HepG2 (cell line): ENCODE measurements around the gene RBM34.
"Not testable (repeated sequence)": the region's sequence is repeated elsewhere in the genome, so short reads cannot be mapped to it uniquely, and the experiment has no call there.

ENCODE experiments used
- EED ChIP-seq: sonication (generic); formaldehyde crosslinking; IDR thresholded peaks from 2 replicates; pipeline ENCODE4 v1.5.0; 2020; ENCODE audit warnings: mild to moderate bottlenecking, missing genetic modification reagents
- TFE3 ChIP-seq: IDR thresholded peaks from 2 replicates; pipeline ENCODE4 v1.6.1; 2016
- ZBTB7B ChIP-seq: sonication (generic); formaldehyde crosslinking; IDR thresholded peaks from 2 replicates; pipeline ENCODE4 v1.4.0; 2020; ENCODE audit warnings: missing genetic modification reagents
- TF ChIP-seq, protein P1 (sequence below): sonication (generic); formaldehyde crosslinking; IDR thresholded peaks from 2 replicates; pipeline ENCODE4 v1.5.0; 2020; ENCODE audit warnings: mild to moderate bottlenecking, missing genetic modification reagents, moderate library complexity

DNA sequence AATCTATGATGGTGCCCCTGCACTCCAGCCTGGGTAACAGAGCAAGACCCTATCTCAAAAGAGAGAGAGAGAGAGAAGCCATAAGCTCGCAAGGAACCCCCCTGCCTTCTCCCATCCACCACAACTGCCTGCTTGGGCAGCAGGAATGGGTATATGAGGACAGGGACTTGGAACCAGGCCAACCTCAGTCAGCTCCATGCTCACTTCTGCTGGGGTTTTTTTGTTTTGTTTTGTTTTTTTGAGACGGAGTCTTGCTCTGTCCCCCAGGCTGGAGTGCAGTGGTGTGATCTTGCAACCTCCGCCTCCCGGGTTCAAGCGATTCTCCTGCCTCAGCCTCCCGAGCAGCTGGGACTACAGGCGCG is 69.0 kb downstream of the RBM34 start:
- not testable (repeated sequence) for TF ChIP-seq ZBTB7B; EED (CRISPR knock-in tag); TFE3 (CRISPR knock-in tag)
- TF ChIP-seq, protein P1, sequence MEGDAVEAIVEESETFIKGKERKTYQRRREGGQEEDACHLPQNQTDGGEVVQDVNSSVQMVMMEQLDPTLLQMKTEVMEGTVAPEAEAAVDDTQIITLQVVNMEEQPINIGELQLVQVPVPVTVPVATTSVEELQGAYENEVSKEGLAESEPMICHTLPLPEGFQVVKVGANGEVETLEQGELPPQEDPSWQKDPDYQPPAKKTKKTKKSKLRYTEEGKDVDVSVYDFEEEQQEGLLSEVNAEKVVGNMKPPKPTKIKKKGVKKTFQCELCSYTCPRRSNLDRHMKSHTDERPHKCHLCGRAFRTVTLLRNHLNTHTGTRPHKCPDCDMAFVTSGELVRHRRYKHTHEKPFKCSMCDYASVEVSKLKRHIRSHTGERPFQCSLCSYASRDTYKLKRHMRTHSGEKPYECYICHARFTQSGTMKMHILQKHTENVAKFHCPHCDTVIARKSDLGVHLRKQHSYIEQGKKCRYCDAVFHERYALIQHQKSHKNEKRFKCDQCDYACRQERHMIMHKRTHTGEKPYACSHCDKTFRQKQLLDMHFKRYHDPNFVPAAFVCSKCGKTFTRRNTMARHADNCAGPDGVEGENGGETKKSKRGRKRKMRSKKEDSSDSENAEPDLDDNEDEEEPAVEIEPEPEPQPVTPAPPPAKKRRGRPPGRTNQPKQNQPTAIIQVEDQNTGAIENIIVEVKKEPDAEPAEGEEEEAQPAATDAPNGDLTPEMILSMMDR (CRISPR knock-in tag) = not testable (repeated sequence)
